Fibroblast of mammary gland (primary cell): ENCODE data around the gene GEMIN5.
A peak's percentile ranks its signal among the peaks of the same experiment; 100 is the strongest.

Source experiments
- DNase-seq: peaks from one replicate; pipeline ENCODE4 v3.0.0-alpha.2; 2010; ENCODE audit warnings: low read depth
- H3K4me3 ChIP-seq: 2 replicates; pipeline ENCODE4 v1.5.1; 2011; ENCODE audit warnings: low read depth, mild to moderate bottlenecking, low read length, moderate library complexity; ENCODE audit not compliant: control insufficient read depth
- CTCF ChIP-seq: conservative IDR thresholded peaks from 2 replicates; pipeline ENCODE4 v1.5.1; 2011; ENCODE audit warnings: low read depth, low read length, inconsistent platforms; ENCODE audit not compliant: control insufficient read depth, insufficient read depth

The GEMIN5 gene

GRCh38 chr5:154899151-154899816, 38.7 kb downstream of the GEMIN5 start:
- TF ChIP-seq CTCF: no peak
- peak; percentile 20 for DNase-seq
- no peak overlapping the region for H3K4me3 ChIP-seq

GRCh38 chr5:154898210-154898609, 39.8 kb downstream of the GEMIN5 start:
- peak; percentile 17 for DNase-seq
- H3K4me3 ChIP-seq: no peak overlapping the region
- TF ChIP-seq CTCF: no peak

- DNase-seq: no peak
- TF ChIP-seq CTCF: no peak
Observed at GRCh38 chr5:154896562-154897165, 41.3 kb downstream of the GEMIN5 start.

GRCh38 chr5:154895606-154896561, 42.1 kb downstream of the GEMIN5 start:
- TF ChIP-seq CTCF: no peak
- no peak overlapping the region for H3K4me3 ChIP-seq
- no peak for DNase-seq

More at GRCh38 chr5:154896562-154897165, 41.3 kb downstream of the GEMIN5 start:
- H3K4me3 ChIP-seq: no peak overlapping the region

- no peak for DNase-seq
- H3K4me3 ChIP-seq: no peak overlapping the region
- no peak for TF ChIP-seq CTCF
Observed at GRCh38 chr5:154893381-154893780, 44.6 kb downstream of the GEMIN5 start.

GRCh38 chr5:154892369-154892771, 45.6 kb downstream of the GEMIN5 start:
- DNase-seq: peak; percentile 29

More at GRCh38 chr5:154892369-154892771, 45.6 kb downstream of the GEMIN5 start:
- no peak for TF ChIP-seq CTCF
- H3K4me3 ChIP-seq: no peak overlapping the region
